Skin of body (tissue), 2 donors: ENCODE data around the gene OR6Q1. TPM values are rescaled to one million over a fixed set of nuclear protein-coding genes. Genes with fewer than 3 reads are reported as not detected.
"Not testable (repeated sequence)": the region's sequence is repeated elsewhere in the genome, so short reads cannot be mapped to it uniquely, and the experiment has no call there.

Experiments used
- DNase-seq: peaks from one replicate; lab custom pipeline; 2025; lab: John Stamatoyannopoulos, UW
- total RNA-seq: library from RNA; depleted of rRNA; stranded (reverse); fragments of >200 nt; gene quantifications from one replicate; pipeline ENCODE4 v1.2.3, GENCODE V29; 2014

Gene OR6Q1, protein sequence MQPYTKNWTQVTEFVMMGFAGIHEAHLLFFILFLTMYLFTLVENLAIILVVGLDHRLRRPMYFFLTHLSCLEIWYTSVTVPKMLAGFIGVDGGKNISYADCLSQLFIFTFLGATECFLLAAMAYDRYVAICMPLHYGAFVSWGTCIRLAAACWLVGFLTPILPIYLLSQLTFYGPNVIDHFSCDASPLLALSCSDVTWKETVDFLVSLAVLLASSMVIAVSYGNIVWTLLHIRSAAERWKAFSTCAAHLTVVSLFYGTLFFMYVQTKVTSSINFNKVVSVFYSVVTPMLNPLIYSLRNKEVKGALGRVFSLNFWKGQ
- not detected for total RNA-seq

DNA sequence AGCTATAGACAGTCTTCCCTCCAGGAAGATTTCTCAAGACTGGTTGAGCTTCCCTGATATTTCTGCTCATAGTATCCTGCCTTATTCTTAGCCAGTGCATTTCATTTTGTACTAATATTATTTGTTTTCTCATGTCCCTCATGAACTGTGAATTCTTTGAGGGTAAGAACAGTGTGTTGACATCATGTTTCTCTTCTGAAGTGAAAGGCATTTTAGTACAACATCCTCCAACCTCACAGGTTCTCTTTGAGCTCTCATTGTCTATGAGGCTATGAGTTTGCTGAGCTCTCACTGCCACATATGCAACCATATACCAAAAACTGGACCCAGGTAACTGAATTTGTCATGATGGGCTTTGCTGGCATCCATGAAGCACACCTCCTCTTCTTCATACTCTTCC, at the start of gene OR6Q1:
Gene OR6Q1 (plus strand): TSS at position 301 of the 400 bp plus-strand sequence. CDS start 0 bp downstream, at position 301.
- DNase-seq, result no peak

DNA sequence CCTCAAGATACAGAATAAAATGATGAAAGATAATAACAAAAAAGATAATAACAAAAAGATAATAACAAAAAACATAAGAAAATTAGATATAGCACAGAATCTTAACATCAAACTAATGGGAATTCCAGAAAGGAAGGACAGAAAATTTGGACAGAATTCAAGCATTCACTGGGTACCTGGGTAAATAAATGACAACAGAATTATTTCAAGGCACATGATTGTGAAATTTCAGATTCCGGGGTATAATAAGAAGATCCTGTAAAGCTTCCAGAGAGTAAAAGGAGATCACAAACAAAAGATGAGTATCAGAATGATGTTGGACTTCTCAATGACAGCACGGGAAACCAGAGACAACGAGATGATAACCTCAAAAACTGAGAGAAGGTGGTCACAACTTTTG, 49.2 kb upstream of the OR6Q1 start:
- no peak for DNase-seq

DNA sequence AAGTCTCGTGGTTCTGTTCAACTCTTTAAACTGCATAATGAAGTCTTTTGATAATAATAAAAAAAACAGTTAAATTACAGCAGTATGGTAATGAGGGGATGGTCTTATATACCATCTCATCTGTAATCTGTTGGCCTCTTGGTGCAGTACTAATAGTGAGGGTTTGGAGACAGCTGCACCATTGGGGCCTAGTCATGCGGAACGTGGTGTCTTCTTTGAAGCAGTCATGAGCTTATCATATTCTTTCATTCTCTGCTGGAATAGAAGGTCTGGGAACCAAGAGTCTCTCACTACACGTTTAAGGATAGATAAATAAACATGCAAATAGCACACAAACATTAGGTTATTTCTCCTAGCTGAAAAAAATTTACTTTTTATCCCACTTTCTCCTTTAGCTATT, 48.0 kb upstream of the OR6Q1 start:
- DNase-seq, result no peak

DNA sequence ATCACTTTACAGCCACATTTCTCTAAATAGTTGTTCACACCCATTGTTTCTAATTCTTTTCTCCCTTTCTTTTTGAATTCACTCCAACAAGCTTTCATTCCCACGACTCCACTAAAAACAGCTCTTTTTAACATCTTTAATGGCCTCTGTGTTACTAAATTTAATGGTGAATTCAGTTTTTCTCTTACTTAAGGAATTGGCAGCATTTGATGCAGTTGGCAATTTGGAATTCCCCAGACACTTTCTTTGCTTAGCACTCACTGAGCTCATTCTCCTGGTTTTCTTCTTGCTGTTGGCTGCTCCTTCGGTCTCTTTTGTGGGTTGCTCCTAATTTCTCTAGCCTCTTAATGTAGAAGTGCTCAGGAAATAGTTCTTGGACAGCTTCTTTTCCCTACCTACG, 47.6 kb upstream of the OR6Q1 start:
- no peak for DNase-seq

DNA sequence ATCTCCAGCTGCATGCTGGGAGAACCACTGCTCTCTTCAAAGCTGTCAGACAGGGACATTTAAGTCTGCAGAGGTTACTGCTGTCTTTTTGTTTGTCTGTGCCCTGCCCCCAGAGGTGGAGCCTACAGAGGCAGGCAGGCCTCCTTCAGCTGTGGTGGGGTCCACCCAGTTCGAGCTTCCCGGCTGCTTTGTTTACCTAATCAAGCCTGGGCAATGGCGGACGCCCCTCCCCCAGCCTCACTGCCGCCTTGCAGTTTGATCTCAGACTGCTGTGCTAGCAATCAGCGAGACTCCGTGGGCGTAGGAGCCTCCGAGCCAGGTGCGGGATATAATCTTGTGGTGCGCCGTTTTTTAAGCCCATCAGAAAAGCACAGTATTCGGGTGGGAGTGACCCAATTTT, 31.2 kb upstream of the OR6Q1 start:
- not testable (repeated sequence) for DNase-seq

DNA sequence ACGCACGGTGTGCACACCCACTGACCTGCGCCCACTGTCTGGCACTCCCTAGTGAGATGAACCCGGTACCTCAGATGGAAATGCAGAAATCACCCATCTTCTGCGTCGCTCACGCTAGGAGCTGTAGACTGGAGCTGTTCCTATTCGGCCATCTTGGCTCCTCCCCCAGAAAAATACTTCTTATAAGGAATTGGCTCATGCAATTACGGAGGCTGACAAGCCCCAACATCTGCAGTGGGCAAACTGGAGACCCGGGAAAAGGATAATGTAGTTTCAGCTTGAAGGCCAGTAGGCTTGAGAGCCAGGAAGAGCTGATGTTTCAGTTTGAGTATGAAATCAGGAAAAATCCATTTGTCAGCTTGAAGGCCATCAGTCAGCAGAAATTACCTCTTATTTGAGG, 30.7 kb upstream of the OR6Q1 start:
- not testable (repeated sequence) for DNase-seq

DNA sequence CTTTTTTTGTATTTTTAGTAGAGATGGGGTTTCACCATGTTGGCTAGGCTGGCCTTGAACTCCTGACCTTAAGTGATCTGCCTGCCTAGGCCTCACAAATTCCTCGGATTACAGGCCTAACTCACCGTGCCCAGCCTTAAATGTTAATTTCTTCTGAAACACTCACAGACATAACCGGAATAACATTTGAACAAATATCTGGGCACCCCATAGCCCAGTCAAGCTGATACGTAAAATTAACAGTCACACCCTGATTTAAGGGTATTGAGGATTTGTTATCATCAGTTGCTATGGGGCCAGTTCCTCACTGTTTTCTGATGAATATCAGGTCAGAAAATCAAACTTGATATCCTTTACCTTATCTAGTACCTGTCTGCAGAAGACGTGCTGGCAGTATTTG, 30.1 kb upstream of the OR6Q1 start:
- no peak for DNase-seq

DNA sequence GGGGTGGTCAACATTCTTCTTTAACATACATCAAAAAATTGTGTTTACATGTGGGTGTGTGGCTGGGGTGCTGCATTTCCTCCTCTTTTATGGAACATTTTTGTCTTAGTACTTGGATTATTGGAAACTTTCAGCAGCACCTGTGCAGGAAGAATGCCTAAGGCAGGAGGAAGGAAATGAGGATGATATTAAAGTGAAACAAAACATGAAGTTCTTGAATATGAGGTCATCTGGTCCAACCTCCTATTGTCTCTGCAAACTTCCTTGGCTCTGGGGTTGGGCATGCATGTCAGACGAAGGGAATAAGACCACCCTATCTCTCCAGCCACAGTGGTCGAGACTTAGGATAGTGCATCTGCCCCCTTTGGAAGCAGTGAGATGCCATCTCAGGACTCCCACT, 27.7 kb upstream of the OR6Q1 start:
- no peak for DNase-seq

DNA sequence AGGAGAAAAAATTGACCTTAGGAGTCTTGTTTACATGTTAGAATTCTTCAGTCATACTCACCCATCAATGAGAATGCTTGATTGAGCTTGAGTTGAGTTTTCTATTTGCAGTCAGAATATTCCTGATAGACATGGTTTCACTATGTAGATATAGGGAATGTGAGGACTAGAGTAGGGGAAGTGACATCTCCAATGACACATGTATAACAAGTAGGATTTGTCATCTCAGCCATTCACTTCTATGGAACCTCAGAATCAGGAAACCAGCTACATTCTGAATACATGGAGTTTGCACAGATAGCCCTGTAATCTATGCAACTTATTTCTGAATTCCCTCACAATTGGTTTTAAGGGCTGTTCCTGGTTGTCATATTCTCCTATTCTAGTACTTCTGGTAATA, 27.2 kb upstream of the OR6Q1 start:
- DNase-seq, result no peak

DNA sequence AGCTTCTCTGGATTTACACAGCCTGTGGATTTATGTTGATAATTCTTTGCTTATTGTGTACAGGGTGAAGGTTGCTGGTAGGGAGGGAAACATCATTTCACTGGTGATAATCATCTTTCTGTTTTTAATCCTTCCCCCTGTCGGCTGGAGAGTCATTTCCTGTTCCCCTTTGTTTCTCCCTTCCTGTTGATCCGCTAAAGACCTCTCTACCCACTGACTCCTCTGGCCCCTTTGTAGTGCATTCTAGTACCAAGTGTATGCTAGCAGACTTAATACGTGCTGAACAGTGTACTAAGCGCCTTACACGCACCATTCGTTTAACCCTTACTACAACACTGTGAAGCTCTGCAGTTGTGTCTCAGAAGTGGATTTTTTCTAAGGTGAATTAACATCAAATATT, 26.1 kb upstream of the OR6Q1 start:
- peak; percentile 15 for DNase-seq

DNA sequence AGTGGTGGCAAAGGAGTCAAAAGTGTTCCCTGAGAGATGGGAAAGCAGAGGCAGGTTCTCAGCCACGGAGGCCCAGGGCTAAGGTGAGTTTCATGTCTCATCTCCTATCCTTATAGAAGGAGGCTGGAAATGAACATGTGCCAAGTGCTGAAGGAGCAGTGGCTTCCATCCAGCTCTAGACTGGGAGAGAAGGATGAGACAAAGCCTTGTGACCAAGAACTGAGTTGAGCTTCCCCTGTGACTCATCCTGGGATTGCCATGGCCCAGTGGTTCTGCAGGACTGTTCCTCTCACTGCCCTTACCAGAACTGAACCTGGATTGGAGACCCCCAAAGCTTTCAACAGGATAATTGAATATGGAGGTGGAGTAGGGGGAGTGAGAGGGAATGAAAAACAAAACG, 23.8 kb upstream of the OR6Q1 start:
- DNase-seq, result no peak

DNA sequence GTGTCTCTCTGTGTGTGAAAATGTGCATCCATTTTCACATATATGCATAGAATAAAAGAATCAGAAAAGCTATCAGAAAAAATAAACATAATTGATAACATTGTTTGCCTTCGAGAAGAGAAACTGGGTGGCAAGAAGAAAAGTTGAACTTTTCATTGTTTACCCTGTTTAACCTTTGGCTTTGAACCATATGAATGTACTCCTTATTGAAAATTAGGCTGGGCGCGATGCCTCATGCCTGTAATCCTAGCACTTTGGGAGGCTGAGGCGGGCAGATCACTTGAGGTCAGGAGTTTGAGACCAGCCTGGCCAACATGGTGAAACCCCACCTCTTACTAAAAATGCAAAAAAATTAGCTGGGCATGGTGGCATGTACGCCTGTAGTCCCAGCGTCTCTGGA, 19.0 kb upstream of the OR6Q1 start:
- DNase-seq, result no peak

DNA sequence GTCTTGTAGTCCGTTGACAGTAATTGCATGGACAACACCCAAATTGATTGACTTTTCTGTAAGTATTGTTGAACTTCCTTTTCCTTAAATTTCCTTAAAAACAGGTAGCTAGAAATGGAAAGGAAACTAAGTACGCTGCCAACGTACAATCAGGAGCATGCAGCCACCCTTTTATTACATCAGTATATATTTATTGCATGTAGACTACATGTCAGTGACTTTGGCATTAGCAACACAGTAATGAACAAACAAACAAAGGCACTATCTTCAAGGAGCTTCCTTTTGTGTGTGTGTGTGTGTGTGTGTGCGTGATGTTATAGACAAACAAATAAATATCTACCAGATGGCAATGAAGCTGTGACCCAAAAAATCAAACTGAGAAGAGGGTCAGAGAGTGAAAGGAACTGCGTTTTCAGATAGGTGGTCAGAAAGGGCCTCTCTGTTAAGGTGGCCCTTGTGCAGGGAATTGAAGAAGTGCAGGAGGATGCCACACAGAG, 7.3 kb upstream of the OR6Q1 start, which contains the start of gene OR9Q1:
Gene OR9Q1 (plus strand): TSS at position 447 of the 497 bp plus-strand sequence. CDS start 155,564 bp downstream, outside the sequence.
- peak; percentile 33 for DNase-seq

DNA sequence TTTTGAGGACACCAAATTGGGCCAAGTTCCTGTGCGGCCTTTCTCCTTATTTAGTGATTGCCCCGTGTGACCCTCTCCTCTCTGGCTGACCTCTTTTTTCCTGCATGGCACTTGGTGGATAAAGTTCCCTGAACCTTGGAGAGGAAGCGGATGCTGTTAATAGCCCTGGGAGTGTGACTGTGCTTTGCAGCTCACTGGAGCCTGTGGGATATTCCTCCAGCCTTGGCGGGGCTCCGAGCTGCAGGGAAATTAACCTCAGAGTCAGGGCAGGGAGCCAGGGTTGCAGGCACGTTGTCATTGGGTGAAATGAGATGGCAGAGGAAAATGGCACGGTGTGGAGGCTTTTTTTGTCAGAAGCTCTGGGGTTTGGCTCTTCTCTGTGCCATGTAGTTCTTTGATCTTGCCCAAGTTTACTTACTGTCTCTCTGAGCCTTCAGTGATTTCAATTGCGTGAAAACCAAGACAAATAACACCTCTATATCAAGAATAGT, 6.1 kb upstream of the OR6Q1 start:
- DNase-seq, result peak; percentile 48

DNA sequence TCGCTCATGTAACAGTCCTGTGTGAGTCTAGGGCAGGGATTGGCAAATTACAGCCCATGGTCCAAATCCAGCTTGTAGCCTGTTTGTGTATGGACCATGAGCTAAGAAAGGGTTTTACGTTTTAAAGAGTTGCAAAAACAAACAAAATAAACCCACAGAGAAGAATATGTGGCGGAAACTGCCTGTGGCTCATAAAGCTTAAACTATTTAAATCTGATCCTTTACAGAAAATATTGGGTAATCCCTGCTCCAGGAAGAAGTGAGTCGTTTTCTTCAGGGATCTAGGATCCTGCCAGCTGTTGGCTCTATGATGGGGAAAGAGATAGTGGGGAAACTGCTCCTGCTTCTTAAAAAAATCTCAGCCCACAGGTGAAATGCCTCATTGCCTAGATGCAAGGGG, 3.4 kb upstream of the OR6Q1 start:
- DNase-seq, result no peak

DNA sequence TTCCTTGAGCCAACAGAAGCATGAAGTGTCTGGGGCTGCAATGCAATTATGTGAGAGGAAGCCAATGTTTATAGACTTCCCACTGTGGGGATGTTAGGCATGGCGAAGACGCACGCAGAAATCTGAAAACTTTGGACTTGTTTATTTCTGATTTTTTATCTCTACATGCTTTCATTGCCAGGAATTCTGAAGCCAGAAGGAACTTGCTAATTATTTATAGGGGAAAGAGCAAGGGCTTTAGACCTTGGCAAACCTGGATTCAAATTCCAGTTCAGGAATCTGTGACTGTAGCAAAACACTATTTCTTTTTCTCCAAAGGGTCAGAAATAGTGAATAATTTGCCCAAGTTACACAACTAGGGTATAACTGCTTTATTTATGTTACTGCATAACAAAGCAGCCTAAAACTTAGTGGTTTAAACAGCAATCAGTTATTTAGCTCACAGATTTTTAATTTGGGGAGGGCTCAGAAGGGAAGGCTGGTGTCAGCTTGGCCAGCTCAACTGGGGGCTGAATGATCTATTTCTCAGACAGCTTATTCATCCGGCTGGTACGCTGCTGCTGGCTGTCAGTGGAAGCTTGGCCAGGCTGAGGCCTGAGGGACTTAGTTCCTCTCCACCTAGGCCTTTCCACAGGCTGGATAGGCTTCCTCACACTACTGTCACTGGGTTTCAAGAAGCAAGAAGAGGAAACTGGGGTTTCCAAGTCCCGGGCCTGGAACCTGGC, 1.9 kb upstream of the OR6Q1 start:
- no peak for DNase-seq

DNA sequence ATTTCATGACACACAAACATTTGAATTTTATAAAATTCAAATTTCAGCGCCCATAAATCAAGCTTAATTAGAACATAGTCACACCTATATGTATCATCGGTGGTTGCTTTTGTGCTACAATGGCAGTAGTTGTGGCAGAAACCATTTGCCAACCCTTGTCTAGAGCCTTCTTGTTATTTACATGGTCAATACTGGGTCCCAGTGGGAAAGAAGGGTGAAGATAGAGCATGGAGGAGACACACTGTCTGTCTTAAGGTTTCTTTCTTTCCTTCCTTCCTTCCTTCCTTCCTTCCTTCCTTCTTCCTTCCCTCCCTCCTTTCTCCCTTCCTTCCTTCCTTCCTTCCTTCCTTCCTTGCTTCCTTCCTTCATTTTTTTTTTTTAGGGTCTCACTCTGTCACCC, 3.7 kb downstream of the OR6Q1 start:
- no peak for DNase-seq

DNA sequence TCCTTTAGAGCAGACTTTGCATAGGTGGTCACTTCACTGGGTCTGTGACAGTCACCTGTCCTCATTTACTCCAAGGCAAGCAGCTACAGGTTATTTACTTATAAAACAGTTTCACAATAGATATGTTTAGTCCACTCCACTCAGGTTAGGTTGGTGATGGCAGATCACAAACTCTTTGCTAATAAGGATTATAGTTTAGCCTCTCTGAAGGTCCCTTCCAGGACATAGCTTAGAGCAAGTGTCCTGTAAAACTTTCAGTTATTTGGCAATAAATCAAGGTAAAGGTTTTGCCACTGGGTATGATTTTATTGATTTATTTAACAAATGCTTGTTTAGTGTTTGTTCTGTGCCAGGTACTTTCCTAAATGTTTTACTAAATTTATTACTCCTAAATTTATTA, 8.8 kb downstream of the OR6Q1 start:
- no peak for DNase-seq

DNA sequence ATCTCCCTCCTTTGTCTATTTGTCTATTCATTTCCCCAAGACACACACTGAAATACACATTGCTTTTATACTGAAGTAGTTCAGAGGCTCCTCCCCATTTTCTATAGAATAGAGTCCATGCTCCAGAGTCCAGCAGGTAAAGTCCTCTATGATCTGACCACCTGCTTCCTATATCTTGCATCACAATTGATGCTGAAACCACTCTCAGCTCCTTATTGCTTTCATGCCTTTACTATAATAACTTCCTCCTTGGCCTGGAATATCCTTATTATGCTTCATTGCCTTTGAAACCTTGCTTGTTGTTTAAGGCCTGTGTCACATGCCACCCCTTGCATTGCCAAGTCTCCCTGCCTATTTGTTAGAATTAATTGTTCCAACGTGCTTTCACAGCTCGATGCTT, 12.6 kb downstream of the OR6Q1 start:
- DNase-seq, result no peak

DNA sequence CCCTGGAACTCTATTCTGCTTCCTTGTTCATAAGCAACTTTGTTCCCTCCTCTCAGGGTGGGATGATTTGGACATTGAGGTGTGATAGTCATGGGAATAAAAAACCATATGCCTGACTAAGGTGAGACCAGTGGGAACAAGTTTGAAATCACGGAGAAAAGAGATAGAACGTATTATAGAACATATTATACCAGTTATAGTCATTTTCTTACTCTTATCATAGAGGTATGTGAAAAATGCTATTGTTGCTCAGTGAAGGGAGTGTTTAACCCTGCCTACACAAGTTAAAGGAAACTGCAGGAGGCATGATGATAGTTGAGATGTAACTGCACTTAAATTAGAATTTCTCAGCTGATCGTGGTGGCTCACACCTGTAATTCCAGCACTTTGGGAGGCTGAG, 15.5 kb downstream of the OR6Q1 start:
- DNase-seq, result no peak

DNA sequence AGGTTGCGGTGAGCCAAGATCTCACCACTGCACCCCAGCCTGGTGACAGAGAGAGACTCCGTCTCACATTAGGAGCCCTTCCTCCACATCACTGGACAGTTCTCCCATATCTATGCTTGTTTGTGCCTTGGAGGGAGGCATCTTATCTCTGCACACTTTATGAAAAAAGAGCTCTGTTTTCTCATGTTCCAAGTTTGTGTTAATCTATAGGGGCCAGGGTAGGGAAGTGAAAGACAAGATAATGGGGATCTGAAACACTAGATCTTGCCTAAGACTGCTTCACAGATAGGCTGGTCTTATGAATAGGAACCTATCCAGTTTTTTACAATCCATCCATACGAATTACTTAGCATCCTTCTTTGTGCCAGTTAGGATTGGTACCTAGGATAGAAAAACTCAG, 17.1 kb downstream of the OR6Q1 start:
- no peak for DNase-seq

DNA sequence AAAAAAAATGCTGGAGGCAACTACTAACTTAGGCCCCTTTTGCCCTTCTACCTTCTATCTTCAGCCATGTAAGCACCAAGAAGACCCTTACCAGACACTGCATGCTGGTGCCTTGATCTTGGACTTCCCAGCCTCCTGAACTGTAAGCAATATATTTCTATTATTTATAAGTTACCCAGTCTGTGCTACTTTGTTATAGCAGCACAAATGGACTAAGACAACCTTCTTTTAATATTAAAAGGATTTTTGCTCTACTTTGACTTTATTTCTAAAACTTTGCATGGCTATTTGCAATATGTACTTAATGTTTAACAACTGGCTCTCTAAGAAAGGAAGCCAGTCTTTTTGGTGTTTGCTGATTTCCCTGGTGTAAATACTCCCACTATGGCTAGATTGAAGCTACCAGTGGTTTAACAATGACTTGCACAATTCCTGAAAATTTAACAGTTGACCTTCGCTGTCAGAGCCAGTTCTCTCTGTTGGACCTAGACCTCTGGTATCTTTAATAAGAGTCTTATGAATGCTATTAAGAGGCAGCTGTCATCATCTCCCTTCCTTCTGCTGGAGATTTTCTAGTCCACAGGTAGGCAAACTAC, 25.2 kb downstream of the OR6Q1 start:
- no peak for DNase-seq
